HG03575 (cell line): ENCODE data around the gene STOX1.
A peak's percentile ranks its signal among the peaks of the same experiment; 100 is the strongest.
"Not testable (repeated sequence)": the region's sequence is repeated elsewhere in the genome, so short reads cannot be mapped to it uniquely, and the experiment has no call there.

Experiments used
- ATAC-seq: cut with Tn5 transposase; IDR thresholded peaks from one replicate; pipeline ENCODE4 v1.9.1; 2021; ENCODE audit not compliant: unreplicated experiment, insufficient number of reproducible peaks, low FRiP score; ENCODE audit errors: extremely low read depth

STOX1 gene

DNA sequence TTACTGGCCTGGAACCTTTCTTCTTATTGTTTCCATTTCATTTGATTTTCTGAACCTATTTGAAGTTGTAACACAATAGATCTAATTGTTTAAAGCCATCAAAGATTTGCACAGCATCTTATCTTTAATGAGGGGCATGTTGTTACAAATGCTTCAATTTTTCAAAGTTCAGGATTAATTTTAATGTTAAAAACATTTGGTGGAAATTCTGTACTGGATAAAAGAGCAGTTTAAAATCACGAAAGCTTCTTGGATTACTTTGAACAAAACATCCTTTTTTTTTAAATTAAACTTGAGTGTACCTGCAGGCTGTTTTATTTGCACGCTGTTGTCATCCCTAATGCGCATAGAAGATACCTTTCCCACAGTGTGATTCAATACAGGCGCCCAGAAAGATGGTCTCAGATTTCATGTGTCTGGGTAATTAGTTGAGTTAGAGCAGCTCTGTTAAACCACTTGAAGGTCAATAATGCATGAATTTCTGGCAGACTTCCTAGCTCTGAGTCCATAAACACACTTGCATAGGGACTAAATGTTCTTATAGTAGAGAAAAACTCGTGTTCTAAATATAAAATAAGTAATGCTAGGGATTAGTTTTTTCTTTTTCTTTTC lies 44.5 kb downstream of the STOX1 start:
- ATAC-seq: no peak

DNA sequence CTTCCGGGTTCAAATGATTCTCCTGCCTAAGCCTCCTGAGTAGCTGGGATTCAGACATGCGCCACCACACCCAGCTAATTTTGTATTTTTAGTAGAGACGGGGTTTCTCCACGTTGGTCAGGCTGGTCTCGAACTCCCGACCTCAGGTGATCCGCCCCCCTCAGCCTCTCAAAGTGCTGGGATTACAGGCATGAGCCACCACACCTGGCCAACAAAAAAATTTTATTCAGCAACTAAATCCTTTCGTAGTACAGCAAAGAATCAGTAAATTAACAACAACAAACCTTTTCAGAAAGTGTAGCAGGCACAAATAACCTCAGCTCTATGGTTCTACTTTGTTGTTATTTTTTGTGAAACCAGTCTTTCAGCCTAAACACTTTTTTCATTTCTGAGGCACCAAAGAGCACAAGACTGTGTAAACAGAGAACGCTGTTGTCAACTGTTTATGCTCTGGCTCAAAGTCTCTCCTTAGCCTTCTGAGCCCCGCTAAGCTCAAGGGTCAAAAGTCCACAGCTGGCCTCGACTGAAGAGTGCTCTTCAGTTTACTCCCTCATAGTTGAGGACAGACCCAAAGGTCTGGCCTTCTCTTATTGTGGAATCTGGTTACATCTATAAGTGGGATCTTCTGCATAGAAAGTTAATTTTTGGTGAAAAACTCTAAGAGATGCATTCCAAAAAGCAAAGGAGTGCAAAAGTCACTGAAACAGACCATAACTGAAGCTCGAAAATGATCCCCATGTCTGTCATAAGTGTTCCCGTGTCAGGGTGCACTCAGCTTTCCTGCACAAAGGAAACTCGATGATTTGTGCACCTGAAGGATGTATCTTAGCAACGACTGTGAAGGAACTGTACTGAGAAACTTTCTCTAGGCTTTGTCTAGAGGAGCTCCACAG lies 49.2 kb downstream of the STOX1 start:
- no peak for ATAC-seq

DNA sequence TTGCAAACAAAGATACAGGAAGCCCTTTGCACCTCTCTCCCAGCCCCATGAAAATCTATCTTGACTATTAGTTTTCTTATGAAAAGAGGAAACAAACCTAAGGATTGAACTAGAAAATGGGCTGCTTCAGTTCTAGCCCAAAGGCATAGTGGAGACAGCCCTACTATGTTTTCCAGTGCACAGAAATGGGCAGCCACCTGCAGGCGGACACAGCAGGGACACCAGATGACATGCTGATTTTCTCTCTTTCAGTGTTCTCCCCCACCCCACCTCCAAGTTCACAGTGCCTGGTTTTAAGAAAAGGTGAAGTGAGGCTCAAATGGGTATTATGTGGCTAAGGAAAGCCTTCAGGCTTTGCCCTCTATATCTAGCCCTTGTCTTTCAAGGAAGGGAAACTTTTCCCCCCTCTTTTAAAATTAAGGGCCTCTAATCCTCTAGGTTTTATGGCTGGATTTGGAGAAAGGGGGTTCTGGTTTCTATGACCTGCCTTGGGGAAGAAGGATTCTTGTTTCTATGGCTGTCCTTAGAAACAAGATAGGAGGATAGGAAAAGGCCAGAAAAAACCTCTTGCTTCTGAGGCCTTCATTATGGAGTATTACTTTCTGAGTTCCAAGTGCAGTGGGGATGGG lies 50.3 kb downstream of the STOX1 start:
- ATAC-seq: no peak

DNA sequence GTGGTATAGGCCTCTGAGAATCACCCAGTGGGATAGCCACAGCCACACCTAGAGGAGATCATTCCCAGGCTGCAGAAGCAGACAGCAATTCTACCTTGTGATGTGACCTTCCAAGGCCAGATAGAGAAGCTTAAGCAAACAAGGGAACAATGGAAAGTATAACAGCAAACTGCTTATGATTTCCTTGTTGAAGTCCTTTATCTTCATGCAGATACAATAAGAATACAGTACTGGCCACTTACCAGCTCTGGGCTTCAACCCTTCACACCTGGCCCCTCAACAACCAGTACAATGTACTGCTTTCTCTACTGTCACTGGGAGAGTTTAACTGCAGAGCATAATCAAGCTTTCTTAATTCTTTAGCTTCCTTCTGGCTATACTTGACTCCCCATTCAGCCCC lies 51.2 kb downstream of the STOX1 start:
- ATAC-seq: no peak

DNA sequence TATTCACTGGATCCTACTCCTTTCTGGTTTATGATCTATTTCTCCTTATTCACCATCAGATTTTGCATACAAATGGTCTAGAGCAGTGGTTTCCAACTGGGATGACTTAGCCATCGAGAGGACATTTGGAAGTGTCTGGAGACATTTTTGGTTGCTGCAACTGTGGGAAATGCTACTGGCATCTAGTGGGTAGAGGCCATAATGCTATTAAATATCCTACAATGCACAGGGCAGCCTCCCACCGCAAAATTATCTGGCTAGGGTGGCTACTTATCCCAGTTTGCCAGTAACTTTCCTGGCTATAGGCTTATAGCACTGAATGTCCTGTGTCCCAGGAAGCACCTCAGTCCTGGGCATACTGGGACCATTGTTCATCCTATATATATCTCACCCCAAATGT lies 52.3 kb downstream of the STOX1 start:
- ATAC-seq: no peak

DNA sequence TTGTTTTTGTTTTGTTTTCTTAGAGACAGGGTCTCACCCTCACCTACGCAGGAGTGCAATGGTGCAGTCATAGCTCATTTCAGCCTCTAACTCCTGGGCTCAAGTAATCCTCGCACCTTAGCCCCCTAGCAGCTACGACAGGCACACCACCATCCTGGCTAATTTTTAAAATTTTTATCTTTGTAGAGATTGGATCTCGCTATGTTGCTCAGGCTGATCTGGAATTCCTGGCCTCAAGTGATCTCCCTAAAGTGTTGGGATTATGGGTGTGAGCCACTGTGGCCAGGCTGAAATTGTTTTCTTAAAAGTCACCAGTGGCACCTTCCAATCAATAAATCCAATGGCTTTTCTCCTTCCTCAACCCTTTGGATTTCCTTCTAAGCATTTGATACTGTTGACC lies 52.9 kb downstream of the STOX1 start:
- no peak for ATAC-seq

DNA sequence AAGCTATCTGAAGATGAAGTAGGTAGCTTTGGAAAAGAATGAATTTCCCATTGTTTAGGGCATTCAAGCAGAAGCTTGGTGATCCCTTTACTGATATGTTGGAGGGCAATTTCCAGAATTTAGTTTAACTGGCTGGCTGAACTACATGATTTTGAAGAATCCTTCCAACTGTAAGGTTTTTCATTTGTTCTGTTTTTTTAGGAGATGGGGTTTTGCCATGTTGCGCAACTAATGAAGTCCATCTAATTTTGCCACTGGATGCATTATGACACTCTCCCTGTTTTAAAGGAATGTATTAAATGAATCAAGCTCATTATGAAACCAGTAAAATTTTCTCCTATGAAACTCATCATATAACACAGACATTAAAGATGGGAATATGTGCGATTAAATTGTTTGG lies 67.7 kb downstream of the STOX1 start:
- ATAC-seq: no peak

DNA sequence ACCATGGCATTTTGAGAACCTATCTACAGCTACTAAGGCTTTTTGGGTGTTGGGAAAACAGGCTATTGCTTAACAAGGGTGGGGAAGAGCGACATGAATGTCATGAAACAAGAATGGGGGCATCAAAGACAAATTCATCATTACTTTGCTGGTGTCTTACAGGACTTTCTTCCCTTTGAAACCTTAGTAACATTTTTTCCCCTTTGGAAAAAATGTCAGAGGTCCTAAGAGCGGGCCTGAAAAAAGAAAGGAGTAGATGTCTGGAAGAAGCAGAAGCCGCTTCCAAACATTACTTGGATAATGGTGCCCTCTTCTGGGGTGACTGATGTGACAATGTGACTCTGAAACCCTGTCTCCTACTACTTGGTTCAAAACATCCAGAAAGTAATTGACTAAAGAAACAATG lies 70.0 kb downstream of the STOX1 start:
- no peak for ATAC-seq

DNA sequence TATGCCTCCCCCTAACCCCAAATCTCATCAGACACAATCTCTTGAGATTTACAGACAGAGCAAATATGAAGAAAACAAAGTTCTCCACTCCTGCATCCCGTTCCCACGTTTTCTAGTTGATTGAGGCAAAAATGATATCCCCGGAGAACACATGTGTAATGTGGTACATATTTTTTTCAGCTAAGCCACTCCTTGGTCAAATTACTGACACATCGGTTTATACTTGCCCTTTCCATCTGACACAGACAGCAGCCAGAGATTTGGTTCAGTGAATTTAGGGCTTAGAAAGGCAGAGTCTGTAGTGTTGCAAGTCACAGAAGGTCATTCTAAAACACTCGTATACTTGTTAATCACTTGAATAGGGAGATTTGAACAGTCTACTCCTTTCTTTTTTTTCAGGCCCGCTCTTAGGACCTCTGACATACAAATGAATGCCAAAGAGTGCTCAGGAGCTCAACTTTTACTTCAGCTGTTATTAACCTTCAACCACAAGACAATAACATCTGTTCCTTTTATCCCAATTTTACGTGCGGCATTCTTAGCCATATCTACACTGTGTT lies 71.9 kb downstream of the STOX1 start:
- ATAC-seq: no peak

DNA sequence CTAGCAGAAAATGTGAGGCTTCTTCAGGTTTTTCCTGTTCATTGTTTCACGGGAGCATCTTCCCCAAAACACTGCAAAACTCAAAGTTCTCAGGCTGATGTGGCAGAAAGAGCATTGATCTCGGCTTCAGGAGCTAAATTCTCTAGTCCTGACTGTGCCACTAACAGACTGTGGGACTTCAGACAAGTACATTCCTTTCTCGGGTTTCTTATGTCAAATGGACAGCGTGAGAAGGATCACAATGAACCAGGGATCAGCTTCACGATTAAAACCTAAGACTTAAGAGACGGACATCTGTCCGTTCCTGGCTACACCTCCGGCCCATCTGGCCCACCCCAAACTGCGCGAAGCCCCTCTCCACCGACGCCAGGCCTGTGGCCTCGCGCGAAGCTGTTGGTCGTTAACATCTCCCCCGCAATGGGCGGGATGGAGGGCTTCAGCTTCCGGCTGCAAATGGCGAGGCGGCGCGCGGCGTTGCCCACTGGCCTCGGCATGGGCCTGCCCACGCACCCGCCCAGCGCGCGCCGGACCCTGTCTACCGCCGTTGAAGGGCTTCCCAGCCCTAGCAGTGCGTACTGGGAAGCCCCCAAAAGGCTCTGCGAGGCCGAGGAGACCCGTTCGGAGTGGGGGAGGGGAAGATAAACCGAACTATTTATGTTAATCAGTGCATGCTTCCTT lies 73.2 kb downstream of the STOX1 start:
- peak; percentile 7 for ATAC-seq

DNA sequence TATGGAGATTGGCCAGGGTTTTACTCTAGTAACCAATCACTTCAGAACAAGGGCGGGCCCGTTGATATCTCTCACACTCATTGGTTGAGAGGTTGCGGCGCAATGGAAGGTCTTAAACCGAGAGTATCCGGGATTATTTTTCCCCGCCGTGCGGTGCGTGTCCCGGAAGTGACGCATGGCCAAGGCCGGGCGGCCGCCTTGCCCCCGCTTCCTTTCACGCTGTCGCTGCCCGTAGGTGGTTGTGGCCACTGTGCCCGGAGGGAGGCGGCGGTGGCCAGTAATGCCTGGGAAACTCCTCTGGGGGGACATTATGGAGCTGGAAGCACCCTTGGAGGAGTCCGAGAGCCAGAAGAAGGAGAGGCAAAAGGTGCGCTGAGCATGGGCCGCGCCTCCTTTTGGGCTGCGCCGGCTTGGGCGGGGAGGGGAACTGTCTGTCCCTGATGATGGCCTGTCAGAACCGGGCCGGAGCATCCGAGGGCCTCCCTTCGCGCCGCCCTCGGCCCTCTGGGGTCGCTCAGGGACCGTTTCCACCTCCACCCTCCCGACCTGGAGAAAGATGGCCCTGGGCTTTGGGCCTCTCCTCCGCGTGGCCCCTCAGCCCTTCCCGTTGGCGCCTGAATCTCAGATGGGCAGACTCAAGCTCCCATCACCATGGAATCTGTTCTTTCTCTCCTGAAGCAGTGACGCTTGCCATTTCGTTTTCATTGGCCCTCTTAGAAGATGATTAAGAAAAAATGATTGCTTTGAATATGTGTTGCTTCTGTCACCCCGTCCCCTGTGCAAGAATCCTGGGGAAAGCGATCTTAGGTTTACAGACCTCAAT lies 74.0 kb downstream of the STOX1 start, which contains the start of gene DDX50:
DDX50 (plus strand) TSS at position 211 of the 823 bp plus-strand sequence; CDS start at position 281, 70 bp downstream.
- peak; percentile 92 for ATAC-seq

DNA sequence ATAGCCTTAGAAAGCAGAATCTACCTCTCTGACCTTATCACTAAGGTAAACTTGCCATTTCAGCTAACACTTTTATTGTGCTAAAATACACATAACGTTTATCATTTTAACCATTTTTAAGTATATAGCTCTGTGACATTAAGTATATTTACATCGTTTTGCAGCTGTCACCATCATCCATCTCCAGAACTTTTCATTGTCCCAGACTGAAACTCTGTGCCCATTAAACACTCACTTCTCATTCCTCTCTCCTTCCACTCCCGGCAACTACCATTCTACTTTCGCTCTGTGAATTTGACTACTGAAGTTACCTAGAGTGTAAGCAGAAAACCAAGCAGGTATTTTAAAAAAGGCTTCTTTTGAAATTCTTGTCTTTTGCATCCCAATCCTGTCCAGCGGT lies 75.1 kb downstream of the STOX1 start:
- ATAC-seq: no peak

DNA sequence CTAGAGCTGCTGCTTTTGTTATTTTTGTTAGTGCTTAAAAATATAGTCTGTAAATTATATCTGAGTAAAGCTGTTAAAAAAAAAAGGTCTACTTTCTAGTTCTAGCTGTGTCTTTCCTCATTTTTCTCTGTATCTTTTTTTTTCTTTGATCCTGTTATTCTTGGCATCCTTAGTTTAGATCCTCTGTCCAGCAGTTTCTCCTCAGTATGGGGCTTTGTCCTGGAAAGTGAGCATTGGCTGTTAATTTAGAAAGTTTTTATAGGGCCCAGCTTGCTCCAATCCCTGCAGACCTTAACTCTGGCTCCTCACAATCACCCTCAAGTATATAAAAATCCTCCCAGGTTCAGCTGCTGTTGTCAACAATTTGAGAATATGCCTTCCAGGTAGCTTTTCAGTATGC lies 97.3 kb downstream of the STOX1 start:
- no peak for ATAC-seq

DNA sequence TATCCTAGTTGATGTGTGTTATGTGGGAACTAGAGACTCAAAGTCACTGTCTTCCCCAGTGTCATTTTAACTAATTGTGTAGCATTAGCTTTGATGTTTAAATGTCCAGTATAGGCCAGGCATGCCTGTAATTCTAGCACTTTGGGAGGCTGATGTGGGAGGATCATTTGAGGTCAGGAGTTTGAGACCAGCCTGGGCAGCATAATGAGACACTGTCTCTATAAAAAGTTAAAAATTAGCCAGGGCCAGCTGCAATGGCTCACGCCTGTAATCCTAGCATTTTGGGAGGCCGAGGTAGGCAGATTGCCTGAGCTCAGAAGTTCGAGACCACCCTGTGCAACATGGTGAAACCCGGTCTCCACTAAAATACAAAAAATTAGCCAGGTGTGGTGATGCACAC lies 98.2 kb downstream of the STOX1 start:
- ATAC-seq: no peak

DNA sequence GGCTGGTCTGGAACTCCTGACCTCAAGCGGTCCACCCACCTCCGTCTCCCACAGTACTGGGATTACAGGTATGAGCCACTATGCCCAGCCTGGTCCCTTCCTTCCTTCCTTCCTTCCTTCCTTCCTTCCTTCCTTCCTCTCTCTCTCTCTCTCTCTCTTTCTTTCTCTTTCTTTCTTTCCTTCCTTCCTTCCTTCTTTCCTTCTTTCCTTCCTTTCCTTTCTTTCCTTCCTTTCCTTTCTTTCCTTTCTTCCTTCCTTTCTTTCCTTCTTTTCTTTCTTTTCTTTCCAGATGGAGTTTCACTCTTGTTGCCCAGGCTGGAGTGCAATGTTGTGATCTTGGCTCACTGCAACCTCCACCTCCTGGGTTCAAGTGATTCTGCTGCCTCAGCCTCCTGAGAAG lies 101.8 kb downstream of the STOX1 start:
- ATAC-seq: not testable (repeated sequence)

DNA sequence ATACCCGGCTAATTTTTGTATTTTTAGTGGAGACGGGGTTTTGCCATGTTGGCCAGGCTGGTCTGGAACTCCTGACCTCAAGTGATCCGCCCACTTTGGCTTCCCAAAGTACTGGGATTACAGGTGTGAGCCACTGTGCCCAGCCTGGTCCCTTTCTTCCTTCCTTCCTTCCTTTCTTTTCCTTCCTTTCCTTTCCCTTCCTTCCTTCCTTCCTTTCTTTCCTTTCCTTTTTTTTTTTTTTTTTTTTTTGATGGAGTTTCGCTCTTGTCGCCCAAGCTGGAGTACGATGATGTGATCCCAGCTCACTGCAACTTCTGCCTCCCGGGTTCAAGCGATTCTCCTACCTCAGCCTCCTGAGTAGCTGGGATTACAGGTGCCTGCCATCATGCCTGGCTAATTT lies 102.6 kb downstream of the STOX1 start:
- not testable (repeated sequence) for ATAC-seq

DNA sequence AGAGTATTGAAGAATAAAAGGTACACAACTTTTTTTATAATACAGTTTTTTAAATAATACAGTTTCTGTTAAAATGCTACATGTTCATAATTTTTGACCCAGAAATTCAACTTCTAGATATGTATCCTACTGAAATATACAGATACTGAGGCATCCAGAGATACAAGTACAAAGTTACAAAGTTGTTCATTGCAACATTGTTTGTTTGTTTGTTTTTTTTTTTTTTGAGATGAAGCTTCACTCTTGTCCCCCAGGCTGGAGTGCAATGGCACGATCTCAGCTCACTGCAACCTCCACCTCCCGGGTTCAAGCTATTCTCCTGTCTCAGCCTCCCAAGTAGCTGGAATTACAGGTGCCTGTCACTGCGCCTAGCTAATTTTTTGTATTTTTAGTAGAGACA lies 105.5 kb downstream of the STOX1 start:
- ATAC-seq: not testable (repeated sequence)

DNA sequence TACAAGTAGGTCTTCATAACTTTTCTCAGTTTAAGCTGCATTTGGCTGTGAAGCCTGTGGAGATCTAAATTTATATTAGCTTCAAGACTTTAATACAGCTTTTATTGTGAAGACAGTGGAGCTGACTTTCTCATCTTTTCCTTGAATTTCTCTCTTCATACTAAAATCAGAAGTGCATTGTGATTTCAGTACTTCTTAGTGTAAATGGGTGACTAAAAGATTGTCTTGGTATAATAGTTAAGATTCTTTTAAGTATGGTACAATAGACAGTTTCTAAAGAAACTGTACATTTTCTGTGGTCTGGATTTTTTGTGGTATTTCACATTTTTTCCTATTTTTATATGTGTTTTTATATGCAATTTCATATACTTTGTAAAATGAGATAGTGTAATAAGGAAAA lies 107.7 kb downstream of the STOX1 start:
- ATAC-seq: no peak
